Amniotic stem cell (primary cell): Measurements from ENCODE around the gene UBXN11.
"Not testable (repeated sequence)": the region's sequence is repeated elsewhere in the genome, so short reads cannot be mapped to it uniquely, and the experiment has no call there.

Experiments used
- DNase-seq: peaks from one replicate; lab custom pipeline; 2025; lab: John Stamatoyannopoulos, UW

The UBXN11 gene

GRCh38 chr1:26336477-26337205 lies 30.2 kb upstream of the UBXN11 start:
- no peak for DNase-seq

- no peak for DNase-seq
Observed at GRCh38 chr1:26335774-26336476, 29.5 kb upstream of the UBXN11 start.

- not testable (repeated sequence) for DNase-seq
Observed at GRCh38 chr1:26333312-26333711, 26.9 kb upstream of the UBXN11 start.

GRCh38 chr1:26330276-26330675 lies 23.8 kb upstream of the UBXN11 start:
- DNase-seq: no peak

- DNase-seq: not testable (repeated sequence)
Observed at GRCh38 chr1:26329380-26329779, 22.9 kb upstream of the UBXN11 start.

- DNase-seq: no peak
Observed at GRCh38 chr1:26328597-26328996, 22.2 kb upstream of the UBXN11 start.

- no peak for DNase-seq
Observed at GRCh38 chr1:26327956-26328362, 21.5 kb upstream of the UBXN11 start.

GRCh38 chr1:26324550-26324949 lies 18.1 kb upstream of the UBXN11 start:
- DNase-seq: no peak

- no peak for DNase-seq
Observed at GRCh38 chr1:26323382-26323781, 16.9 kb upstream of the UBXN11 start.

GRCh38 chr1:26322042-26322331 lies 15.6 kb upstream of the UBXN11 start:
- DNase-seq: no peak

GRCh38 chr1:26321315-26322041 lies 15.0 kb upstream of the UBXN11 start:
- peak; percentile 67 for DNase-seq

GRCh38 chr1:26320896-26321295 lies 14.5 kb upstream of the UBXN11 start:
- DNase-seq: no peak

- no peak for DNase-seq
Observed at GRCh38 chr1:26318338-26319064, 12.1 kb upstream of the UBXN11 start.

GRCh38 chr1:26317612-26318337 lies 11.3 kb upstream of the UBXN11 start, which contains the start of gene CD52:
Gene CD52 (plus strand): TSS chr1:26317958. CDS start chr1:26318018, 60 bp downstream.
- DNase-seq: no peak

- DNase-seq: no peak
Observed at GRCh38 chr1:26317146-26317545, 10.7 kb upstream of the UBXN11 start.

- no peak for DNase-seq
Observed at GRCh38 chr1:26315874-26316850, 9.7 kb upstream of the UBXN11 start.

GRCh38 chr1:26314501-26314900 lies 8.1 kb upstream of the UBXN11 start:
- DNase-seq: no peak

GRCh38 chr1:26307966-26308899 lies 1.8 kb upstream of the UBXN11 start:
- DNase-seq: not testable (repeated sequence)

GRCh38 chr1:26307363-26307781 lies 936 bp upstream of the UBXN11 start:
- no peak for DNase-seq
